B cell (primary cell): ENCODE measurements around the gene GPLD1.

Experiments
- EZH2 ChIP-seq: IDR thresholded peaks from 2 replicates; pipeline ENCODE4 v1.6.1; 2012; ENCODE audit warnings: borderline replicate concordance, low read depth, mild to moderate bottlenecking, moderate library complexity, low read length; ENCODE audit not compliant: insufficient read depth, poor library complexity, severe bottlenecking
- TF ChIP-seq, protein P1 (sequence below): fragments of 200-600 bp; IDR thresholded peaks from one replicate; pipeline ENCODE4 v1.8.0; 2022; ENCODE audit warnings: antibody characterized with exemption, mild to moderate bottlenecking

DNA sequence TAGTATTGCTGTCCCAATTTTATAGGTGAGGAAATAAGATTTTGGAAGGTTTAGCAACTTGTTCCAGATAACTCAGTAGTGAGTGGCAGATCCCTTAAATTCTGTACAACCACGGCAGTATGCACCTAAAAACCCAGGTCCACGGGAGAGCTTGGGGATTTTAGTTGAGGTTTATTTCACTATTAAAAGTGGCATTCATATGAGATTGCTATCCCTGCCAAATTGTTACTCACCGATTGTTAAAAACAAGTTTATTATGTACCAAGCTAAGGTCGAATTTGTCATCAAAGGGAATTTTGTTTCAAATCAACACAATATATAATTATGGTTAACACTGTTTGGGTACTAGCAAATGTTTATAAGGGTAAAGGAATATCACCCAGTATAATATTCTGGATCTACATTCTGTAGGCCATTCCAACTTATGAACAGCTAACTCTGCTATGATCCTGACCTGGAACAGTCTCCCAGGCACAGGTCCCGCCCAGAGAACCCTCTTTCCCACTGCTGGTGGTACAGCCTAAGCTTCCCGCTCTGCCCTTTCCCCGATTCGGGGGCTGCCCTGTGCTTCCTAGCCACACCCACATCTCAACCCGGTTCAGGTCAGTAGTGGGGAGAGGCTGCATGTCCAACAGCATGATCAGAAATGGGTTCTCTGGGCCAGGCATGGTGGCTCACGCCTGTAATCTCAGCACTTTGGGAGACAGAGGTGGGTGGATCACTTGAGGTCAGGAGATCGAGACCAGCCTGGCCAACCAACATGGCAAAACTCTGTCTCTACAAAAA lies 24.9 kb downstream of the GPLD1 start:
- TF ChIP-seq, protein P1, sequence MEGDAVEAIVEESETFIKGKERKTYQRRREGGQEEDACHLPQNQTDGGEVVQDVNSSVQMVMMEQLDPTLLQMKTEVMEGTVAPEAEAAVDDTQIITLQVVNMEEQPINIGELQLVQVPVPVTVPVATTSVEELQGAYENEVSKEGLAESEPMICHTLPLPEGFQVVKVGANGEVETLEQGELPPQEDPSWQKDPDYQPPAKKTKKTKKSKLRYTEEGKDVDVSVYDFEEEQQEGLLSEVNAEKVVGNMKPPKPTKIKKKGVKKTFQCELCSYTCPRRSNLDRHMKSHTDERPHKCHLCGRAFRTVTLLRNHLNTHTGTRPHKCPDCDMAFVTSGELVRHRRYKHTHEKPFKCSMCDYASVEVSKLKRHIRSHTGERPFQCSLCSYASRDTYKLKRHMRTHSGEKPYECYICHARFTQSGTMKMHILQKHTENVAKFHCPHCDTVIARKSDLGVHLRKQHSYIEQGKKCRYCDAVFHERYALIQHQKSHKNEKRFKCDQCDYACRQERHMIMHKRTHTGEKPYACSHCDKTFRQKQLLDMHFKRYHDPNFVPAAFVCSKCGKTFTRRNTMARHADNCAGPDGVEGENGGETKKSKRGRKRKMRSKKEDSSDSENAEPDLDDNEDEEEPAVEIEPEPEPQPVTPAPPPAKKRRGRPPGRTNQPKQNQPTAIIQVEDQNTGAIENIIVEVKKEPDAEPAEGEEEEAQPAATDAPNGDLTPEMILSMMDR, result no peak
- no peak for TF ChIP-seq EZH2
